Cardiac fibroblast (primary cell): ENCODE measurements around the gene DNASE2B.

Source experiments
- DNase-seq, 2 donors: peaks; one replicate each; pipeline versions ENCODE4 v3.0.0 to v3.0.0-alpha.2; 2010; ENCODE audit warnings: low read depth in 2 of 2
- H3K4me3 ChIP-seq, 2 donors: replicated peaks in 1 of 2; 1 replicate in 1 of 2; 2 replicates in 1 of 2; pipeline ENCODE4 v1.5.1; 2011; ENCODE audit warnings: low read depth in 2 of 2, low read length in 2 of 2, mild to moderate bottlenecking in 2 of 2, moderate library complexity in 1 of 2
- TF ChIP-seq, protein P1 (sequence below): IDR thresholded peaks from one replicate; pipeline ENCODE4 v1.5.1; 2011; ENCODE audit warnings: low read depth, mild to moderate bottlenecking, low read length, inconsistent platforms

DNASE2B gene

DNA sequence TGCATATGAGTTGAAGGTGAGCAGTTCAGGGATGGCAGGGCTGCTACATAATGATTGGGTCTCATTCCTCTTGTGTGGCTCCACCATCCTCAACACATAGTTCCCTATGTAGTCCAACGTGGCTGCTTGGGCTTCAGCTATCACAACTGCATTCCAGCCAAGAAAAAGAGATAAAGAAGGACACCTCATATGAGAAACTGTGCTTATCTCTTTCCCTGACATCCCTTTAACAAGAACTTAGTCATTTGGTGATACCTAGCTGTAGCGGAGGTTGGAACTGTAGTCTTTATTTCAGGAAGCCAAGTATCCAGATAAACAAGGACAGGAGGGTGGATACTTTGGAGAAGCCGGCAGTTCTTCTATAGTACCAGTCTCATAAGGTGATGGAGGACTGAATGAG is 42.7 kb upstream of the DNASE2B start:
- no peak for DNase-seq
- TF ChIP-seq, protein P1, sequence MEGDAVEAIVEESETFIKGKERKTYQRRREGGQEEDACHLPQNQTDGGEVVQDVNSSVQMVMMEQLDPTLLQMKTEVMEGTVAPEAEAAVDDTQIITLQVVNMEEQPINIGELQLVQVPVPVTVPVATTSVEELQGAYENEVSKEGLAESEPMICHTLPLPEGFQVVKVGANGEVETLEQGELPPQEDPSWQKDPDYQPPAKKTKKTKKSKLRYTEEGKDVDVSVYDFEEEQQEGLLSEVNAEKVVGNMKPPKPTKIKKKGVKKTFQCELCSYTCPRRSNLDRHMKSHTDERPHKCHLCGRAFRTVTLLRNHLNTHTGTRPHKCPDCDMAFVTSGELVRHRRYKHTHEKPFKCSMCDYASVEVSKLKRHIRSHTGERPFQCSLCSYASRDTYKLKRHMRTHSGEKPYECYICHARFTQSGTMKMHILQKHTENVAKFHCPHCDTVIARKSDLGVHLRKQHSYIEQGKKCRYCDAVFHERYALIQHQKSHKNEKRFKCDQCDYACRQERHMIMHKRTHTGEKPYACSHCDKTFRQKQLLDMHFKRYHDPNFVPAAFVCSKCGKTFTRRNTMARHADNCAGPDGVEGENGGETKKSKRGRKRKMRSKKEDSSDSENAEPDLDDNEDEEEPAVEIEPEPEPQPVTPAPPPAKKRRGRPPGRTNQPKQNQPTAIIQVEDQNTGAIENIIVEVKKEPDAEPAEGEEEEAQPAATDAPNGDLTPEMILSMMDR = no peak
- H3K4me3 ChIP-seq = no peak overlapping the region

DNA sequence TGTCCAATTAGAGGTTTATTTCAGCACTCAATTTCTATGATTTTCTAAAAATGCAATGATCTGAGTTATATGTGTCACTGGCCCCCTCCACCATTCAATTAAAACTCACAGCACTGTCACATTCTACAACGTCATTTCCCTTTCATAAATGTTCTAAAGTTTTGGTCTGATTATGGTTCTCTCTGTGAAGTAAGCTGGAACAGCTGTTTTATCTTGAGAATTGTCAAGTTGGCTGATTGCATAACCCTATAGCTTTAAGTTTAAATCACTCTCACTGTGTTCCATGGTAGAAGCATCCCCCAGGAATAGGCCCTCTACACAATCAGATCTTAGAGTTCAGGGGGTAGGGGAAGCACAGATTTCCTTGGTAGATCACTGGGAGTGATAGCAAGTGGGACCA is 41.4 kb upstream of the DNASE2B start:
- DNase-seq = peak; percentile 15 to 44
- no peak overlapping the region for H3K4me3 ChIP-seq
- TF ChIP-seq, protein P1 = no peak

DNA sequence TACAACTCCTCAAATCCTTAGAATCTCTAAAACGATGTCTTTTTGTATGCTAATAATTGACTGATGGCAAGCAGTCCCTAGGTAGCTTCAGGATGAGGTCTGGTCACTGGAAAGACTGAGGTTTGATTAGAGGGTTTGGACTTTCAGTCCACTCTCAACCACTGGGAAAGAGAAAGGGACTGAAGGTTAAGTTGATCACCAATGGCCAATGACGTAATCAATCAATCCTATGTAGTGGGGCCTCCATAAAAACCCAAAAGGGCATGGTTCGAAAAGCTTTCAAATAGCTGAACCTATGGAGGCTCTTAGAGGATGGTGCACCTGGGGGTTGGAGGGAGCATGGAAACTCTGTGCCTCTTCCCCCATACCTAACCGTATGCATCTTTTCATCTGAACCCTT is 39.6 kb upstream of the DNASE2B start:
- H3K4me3 ChIP-seq = no peak overlapping the region
- TF ChIP-seq, protein P1 = no peak
- DNase-seq = no peak

DNA sequence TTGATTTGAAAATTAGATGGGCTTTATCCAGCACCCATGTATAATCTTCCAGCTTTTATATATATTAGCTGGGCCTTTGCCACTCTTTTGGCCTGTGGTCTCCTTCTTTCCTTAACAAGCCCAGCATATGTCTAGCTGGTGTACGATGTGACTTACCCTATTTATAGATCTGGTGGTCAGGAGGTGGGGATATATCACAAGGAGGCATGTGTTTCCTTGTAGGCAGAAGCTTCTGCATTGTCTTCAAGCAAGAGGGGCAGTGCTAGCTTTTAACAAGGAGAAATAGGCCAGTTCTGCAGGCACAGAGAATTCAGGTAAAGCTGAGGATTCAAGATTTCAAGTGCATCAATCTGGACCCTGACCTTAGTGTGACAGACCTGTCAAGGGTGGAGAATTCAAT is 38.0 kb upstream of the DNASE2B start:
- TF ChIP-seq, protein P1 = no peak
- H3K4me3 ChIP-seq = no peak overlapping the region
- DNase-seq = no peak

DNA sequence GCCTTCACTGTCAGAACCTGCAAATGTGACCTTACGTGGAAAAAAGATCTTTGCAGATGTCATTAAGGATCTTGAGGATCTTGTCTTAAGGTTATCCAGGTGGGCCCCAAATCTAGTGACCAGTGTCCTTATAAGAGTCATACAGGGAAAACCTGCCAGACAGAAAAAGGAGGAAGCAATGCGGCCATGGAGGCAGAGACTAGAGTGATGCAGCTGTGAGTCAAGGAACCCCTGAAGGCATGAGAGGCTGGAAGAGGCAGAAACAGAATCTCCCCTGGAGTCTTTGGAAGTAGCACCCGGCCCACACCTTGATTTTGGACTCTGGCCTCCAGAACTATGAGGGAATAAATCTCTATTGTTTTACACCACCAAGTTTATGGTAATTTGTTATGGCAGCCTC is 36.5 kb upstream of the DNASE2B start:
- DNase-seq = no peak
- TF ChIP-seq, protein P1 = no peak
- no peak overlapping the region for H3K4me3 ChIP-seq

DNA sequence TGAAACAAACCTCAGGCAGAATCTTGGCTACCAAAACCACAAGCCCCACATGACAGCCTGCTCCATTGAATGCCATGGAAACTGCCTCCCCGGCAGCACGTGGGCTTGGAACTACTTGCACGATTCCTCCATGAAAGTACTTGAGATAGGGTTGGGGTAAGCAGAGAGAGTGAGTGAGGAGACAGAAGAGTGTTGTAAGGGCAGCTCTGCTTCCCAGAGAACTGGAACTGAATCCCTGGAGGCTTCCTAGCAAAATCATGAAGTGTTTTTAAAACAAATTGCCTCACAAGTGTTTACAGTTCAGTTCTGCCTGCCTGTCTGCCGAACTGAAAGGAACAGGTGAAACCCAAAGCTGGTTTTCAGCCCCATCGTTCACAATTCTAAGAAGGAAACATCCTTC is 35.3 kb upstream of the DNASE2B start:
- TF ChIP-seq, protein P1 = no peak
- H3K4me3 ChIP-seq = no peak overlapping the region
- DNase-seq = peak in 1 of 2 donors; percentile 6

DNA sequence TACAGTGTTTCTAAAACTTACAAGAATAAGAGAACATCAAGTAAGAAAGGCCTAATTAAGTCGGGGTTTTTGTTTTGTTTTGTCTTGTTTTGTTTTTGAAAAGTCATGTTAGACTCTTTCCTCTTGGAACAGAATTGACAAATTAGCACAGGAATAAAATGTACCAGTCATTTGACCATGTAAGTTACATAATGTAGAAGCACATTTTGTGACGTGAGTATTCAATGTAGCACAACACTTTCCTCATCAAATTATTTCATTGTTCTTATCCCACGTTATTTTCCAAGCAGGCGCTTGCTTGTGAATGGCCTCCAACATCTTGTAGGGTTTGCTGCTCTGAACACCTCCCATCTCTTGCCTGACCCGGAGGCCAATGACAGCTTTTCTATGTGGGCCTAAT is 34.7 kb upstream of the DNASE2B start:
- TF ChIP-seq, protein P1 = no peak
- H3K4me3 ChIP-seq = no peak overlapping the region
- no peak for DNase-seq
